ENCODE measurements around the gene MLN.

Gene MLN

GRCh38 chr6:33813990-33814985, 10.5 kb upstream of the MLN start:
- no peak for DNase-seq

GRCh38 chr6:33813246-33813904, 9.6 kb upstream of the MLN start:
- DNase-seq = no peak

GRCh38 chr6:33812669-33813068, 8.9 kb upstream of the MLN start:
- DNase-seq = peak; percentile 76

DNA sequence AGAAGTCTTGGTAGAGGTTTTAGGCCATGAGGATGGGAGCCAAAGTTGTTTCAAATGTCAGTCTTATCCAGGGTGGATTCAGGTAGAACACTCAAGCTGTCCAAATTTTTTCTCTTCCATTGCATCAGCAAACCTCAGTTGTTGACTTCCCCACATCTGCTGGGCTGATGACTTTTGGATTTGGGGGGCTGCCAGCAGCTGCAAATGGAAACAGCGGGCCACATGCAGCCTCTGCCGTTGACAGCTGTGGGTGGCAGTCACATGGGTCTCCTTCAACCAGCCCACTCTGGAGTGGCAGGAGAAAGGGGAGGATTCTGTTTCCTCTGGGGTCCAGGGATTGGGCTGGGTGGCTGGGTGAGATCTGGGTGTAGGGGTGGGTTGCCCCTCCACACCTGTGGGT, 5.8 kb upstream of the MLN start:
- DNase-seq = no peak

GRCh38 chr6:33808641-33809180, 4.9 kb upstream of the MLN start:
- DNase-seq = no peak

DNA sequence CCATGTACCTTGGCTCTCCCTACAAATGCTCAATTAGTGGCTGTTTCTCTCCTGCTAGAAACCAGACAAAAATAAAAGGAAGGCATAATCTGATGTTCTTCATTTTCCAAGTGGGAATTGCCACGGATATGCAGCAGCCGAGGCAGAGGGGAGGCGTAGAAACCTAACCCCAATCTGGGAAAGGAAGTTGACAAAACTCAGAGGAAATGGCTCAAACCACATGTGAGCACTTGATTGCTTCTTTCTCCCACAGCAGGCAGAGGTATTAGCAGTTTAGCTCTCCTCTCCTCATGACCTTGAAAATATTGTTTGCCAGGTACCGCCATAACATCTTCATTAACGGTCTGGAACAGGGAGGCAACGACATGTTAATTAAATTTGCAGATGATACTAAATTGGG, 3.8 kb upstream of the MLN start:
- DNase-seq = no peak

DNA sequence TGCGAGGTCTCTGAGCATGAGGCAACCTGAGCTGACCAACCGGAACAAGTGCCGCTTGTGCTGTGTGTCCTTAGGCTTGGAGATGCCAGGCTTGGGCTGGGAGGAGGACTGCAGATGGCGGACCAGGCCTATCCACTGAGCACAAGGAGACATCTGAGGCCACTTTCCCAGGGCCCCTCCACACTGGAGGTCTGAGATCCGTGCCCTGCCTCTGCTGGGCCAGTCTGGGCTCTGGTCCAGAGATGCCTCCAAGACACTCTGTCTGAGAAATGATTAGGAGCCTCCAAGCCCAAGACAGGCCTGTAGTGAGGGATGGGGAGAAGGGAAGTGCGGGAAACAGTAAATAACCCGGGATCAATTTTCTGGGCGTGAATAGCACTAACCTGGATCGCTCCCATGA, 3.0 kb upstream of the MLN start:
- DNase-seq = no peak

DNA sequence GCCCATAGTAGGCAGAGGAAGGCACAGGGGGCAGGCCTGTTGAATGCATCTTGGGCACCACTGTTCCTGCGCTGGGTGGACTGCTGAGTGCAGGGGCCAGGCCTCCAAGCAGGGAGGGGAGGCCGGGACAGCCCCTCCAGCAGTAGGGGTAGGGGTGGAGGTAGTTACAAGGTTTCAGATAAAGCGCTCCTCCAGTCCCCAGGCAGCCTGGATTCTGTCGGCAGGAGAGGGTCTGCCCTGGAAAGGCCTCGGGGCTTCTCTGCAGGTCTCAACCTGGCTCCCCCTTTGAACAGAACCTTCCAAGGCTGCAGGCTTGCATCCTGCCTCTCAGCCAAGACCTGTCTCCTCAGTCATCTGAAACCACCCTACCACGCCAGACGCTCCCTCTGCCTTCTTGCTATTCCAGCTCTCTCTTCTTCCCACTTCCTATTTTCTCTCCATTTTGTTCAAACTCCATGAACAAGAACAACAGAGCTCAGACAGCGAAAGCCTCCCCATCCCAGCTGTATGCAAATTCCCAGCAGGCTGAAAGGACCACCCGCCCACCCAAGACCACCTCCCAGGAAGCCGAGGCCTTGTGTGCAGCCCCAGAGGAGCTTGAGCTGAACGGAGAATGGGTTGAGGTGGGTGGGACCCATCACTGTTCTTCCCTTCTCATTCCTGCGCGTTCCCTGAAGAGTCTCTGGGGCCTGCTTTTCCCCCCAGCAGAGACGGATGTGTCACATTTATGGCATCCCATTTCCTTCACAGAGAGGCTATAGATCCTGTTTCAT, 1.4 kb downstream of the MLN start:
- peak; percentile 88 for DNase-seq

DNA sequence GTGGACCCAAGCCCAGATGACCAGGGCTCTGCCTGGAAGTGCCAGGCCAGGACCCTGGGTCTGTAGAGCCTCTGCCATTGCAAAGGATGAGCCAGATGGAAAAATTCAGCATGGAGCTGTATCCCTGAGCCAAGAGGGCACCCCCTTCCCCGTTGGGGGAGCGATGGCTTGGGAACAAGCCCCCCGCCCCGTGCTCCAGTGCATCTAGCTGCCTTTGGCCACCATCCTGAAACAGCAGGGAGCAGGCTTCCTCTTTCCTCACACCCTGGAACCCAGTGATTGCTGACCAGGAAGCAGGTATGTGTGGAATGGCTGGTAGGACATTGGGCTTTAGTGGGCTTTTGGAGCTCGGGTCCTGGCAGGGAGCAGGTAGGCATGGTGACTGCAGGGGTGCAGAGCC, 2.2 kb downstream of the MLN start:
- DNase-seq = no peak

GRCh38 chr6:33800248-33800969, 3.4 kb downstream of the MLN start:
- no peak for DNase-seq

- peak; percentile 76 for DNase-seq
Observed at GRCh38 chr6:33799454-33800113, 4.2 kb downstream of the MLN start.

- no peak for DNase-seq
Observed at GRCh38 chr6:33798343-33798848, 5.4 kb downstream of the MLN start.

- DNase-seq = no peak
Observed at GRCh38 chr6:33797626-33798342, 6.0 kb downstream of the MLN start.

DNA sequence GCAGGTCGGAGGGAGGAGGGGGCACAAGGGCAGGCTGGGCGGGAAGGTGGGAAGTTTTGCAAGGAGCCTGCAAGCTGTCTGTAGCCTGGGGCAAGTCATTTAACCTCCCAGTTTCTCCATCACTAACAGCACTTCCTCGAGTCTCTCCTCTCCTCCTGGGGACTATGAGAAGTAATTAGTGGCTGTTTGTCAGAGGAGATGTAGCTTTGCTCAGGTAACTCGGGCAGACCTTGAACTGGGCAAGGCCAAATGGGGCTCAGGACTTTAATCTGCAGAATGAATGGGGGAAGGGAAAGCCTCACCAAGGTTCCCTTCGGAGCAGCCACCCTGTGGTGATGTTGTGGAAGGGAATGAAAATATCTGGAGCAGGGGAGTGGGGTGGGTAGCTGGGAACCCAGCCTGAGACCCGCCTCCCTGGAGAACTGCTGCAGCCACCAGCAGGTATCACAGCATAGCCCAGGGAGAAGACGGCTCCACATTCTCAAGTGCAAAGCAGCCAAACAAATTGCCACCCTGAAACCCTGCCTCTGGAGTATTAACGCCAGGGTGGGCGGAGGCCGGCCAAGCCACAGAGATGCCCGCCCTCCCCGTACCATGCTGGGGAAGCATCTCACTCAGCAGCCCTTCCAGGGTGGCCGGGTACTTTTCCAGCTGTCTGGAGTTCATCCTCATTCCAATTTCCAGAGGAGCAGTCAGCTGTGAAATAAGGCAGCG, 8.7 kb downstream of the MLN start:
- no peak for DNase-seq

DNA sequence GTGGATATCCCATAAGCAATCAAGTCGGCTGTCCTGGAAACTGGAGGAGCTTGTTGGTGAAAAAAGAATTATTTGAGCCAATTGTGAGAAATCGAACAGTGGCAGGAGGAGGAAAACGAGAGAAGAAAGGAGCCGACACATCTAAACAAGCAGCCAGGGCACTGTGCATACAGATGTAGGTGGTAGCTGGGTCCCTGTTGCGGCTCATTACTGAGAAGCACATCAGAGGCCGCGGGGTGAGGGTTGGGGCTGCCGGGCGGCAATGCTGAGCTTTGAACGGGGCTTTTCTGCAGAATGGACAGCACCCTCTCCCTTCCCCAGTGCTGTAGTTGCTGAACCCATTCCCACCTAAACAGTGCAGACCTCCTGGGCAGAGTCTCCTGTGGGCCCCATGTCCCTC, 10.8 kb downstream of the MLN start:
- DNase-seq = no peak

- no peak for DNase-seq
Observed at GRCh38 chr6:33791620-33792019, 12.2 kb downstream of the MLN start.

- DNase-seq = no peak
Observed at GRCh38 chr6:33790910-33791309, 12.9 kb downstream of the MLN start.

DNA sequence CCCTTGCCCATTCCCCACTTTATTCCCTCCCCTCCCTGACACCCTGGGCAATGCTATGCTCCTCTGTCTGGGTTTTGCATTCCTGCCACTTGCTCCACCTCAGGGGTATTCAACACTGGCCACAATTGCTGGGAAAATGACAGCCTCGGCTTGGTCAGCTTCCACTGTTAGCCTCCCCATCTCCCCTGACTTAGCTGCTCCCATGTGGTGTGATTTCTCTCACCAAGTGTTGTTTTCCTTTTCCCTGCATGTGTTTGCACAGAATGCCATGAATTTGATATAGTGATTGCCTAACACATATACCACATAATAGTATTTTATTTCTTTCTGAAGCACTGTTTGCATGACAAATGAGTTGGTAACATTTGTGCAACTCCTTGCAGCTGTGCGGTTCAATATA, 13.4 kb downstream of the MLN start:
- DNase-seq = no peak

DNA sequence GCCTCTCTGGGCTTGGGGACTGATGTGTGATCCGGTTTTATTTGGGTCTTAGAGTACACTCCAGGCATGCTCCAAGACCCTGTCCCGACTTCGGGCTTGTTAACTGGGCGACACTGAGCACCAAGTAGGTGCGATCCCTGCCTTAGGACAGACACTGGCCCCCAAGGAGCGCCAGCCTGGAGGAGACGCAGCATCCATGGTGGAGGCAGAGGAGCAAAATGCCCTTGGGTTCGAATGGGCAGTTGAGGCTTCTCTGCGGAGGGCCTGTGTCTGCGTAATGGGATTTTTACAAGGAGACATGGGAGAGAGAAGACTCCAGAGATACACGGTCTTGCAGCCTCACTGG, 14.3 kb downstream of the MLN start:
- DNase-seq = no peak

Measured in fibroblast of skin of back (primary cell).